Peyer's patch (tissue), 4 donors: ENCODE results near the gene PRX. TPM values are rescaled to one million over a fixed set of nuclear protein-coding genes. Genes with fewer than 3 reads are reported as not detected.

Experiments used
- DNase-seq, 3 donors: peaks; one replicate each; pipeline ENCODE4 v3.0.0-alpha.2; 2017 to 2019
- H3K27ac ChIP-seq, 4 donors: fragments of 200-600 bp; sonication (generic); one replicate each; pipeline ENCODE4 v1.5.1; 2016 to 2019
- H3K27me3 ChIP-seq, 2 donors: fragments of 200-600 bp; sonication (generic); one replicate each; pipeline ENCODE4 v1.5.1; 2019
- H3K36me3 ChIP-seq, 3 donors: fragments of 200-600 bp; sonication (generic); one replicate each; pipeline ENCODE4 v1.5.1; 2016 to 2019
- H3K4me1 ChIP-seq, 4 donors: fragments of 200-600 bp; sonication (generic); one replicate each; pipeline ENCODE4 v1.5.1; 2016 to 2019
- H3K4me3 ChIP-seq, 4 donors: fragments of 200-600 bp; sonication (generic); 1 replicate in 3 of 4; 2 replicates in 1 of 4; pipeline ENCODE4 v1.5.1; 2016 to 2019; ENCODE audit warnings: mild to moderate bottlenecking in 1 of 4
- H3K9me3 ChIP-seq, 4 donors: fragments of 200-600 bp; sonication (generic); one replicate each; pipeline ENCODE4 v1.5.1; 2016 to 2019; ENCODE audit warnings: mild to moderate bottlenecking in 1 of 4
- POLR2A ChIP-seq, 2 donors: fragments of 450-650 bp; IDR thresholded peaks; one replicate each; pipeline ENCODE4 v1.5.1; 2017; ENCODE audit warnings: antibody characterized with exemption in 2 of 2, mild to moderate bottlenecking in 2 of 2, moderate library complexity in 2 of 2
- total RNA-seq, 4 donors: library from RNA; depleted of rRNA; stranded (reverse); fragments of >200 nt; gene quantifications; one replicate each; pipeline ENCODE4 v1.1.0, GENCODE V29; 2016
- TF ChIP-seq, protein P1 (sequence below), 6 experiments: fragments of 450-650 bp in 4 of 6; fragments of 200-600 bp in 2 of 6; sonication (generic) in 1 of 6; IDR thresholded peaks; one replicate each; pipeline ENCODE4 v1.5.1; 2017 to 2019; ENCODE audit warnings: antibody characterized with exemption in 6 of 6, mild to moderate bottlenecking in 3 of 6, moderate library complexity in 1 of 6

Gene PRX
- total RNA-seq, 4 donors from 2014 or later = 1.4 to 7.4 (median 3.0) TPM

DNA sequence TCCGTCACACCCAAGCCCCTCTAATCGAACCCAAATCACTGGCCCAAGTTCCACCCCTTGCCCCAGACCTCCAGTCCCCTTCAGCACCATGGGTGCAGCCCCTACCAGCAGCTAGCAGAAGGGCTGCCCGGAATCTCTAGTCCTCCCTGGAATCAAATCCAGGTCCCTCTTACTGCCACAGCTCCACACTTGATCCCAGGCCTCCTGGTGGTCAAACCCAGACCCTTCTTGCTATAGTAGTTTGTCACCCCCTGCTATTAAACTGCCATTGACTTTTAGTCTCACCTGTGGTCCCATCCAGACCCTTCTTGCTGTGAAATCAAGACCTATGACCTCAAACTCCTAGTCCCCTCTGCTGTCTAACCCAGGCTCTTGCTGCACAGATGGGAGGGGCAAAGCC is 31.9 kb downstream of the PRX start:
- no peak for DNase-seq
- no peaks in the 10 kb centered on the region for H3K4me1 ChIP-seq
- no peaks in the 10 kb centered on the region for H3K9me3 ChIP-seq
- no peaks in the 10 kb centered on the region for H3K27me3 ChIP-seq
- H3K27ac ChIP-seq = no peak overlapping the region
- TF ChIP-seq POLR2A (IDR thresholded peaks at IDR 0.05) = no peak
- TF ChIP-seq, protein P1, sequence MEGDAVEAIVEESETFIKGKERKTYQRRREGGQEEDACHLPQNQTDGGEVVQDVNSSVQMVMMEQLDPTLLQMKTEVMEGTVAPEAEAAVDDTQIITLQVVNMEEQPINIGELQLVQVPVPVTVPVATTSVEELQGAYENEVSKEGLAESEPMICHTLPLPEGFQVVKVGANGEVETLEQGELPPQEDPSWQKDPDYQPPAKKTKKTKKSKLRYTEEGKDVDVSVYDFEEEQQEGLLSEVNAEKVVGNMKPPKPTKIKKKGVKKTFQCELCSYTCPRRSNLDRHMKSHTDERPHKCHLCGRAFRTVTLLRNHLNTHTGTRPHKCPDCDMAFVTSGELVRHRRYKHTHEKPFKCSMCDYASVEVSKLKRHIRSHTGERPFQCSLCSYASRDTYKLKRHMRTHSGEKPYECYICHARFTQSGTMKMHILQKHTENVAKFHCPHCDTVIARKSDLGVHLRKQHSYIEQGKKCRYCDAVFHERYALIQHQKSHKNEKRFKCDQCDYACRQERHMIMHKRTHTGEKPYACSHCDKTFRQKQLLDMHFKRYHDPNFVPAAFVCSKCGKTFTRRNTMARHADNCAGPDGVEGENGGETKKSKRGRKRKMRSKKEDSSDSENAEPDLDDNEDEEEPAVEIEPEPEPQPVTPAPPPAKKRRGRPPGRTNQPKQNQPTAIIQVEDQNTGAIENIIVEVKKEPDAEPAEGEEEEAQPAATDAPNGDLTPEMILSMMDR (IDR thresholded peaks at IDR 0.05) = no peak
- peaks cover 0 to 27% (median 0%) of the 10 kb centered on the region in 3 donors for H3K36me3 ChIP-seq
- no peak overlapping the region for H3K4me3 ChIP-seq

DNA sequence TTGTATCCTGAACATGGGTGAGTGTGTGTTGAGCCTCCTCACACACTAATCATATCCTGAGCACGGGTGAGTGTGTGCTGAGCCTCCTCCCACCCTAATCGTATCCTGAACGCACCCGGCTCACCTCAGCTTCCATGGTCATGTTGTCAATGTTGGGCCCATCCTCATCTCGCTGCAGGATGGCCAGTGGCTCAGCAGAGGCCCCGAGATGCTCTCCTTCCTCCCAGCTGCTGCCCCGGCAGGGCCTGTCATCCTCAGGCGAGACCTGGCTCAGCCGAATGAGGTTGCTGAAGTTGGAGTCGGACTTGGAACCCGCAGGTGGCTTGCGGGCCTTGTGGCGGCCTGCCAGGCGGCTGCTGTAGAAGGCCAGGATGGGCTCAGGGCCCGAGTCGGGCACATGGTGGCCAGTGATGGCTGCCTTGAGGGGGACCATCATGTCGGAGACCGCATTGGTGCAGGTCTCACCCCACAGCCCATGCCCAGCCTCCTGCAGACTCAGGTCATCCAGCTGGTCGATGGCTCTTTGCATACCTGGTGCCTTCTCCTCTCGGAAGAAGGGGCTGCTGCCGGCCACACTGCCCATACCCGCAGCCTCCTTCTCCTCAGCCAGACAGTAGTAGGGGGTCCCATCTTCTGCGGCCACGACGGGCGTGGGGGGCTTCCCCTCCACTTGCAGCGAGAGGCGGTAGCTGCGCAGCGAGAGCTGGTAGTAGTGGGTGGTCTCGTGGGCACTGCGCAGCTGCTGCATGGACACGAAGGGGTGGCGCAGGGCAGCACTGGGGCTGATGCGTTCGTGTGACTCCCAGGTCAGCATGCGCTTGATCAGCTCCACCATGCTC is 32.8 kb downstream of the PRX start:
- no peak for DNase-seq
- H3K27me3 ChIP-seq = no peaks in the 10 kb centered on the region
- H3K4me3 ChIP-seq = no peak overlapping the region
- H3K4me1 ChIP-seq = no peaks in the 10 kb centered on the region
- TF ChIP-seq, protein P1 (IDR thresholded peaks at IDR 0.05) = no peak
- no peak for TF ChIP-seq POLR2A (IDR thresholded peaks at IDR 0.05)
- H3K9me3 ChIP-seq = no peaks in the 10 kb centered on the region
- H3K36me3 ChIP-seq = peaks cover 0 to 32% (median 0%) of the 10 kb centered on the region in 3 donors
- no peak overlapping the region for H3K27ac ChIP-seq

DNA sequence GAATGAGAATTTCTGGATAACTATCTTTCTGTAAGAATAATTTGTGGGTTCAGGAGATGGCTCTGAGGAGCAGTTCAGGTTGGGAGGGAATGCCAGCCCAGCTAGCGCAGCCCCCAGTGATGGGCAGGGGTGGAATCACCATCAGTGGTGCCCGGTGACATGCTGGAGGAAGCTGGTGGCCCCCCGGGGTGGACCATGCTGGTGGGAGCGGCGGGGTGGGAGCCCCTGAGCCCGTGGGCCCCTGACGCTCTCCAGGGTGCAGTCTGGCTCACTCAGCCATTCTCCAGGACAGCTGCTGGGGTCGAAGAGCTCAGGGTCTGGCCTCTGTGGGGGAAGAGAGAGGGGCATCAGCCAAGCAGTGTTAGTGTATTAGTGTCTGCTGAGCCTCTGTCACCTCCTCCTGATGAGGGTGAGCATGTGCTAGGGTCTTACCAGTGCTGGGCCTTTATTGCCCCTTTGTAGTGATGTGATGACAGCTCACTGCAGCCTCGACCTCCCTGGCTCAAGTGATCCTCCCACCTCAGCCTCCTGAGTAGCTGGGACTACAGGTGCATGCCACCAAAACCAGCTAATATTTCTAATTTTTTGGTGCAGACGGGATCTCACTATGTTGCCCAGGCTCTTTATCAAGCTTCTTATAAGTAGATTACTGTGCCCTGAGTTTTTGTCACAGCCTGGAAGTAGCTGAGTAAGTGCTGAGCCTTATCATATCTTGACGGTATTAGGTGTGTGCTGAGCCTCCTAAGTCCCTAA is 33.6 kb downstream of the PRX start:
- Histone ChIP-seq H3K9me3 (no peaks in the 10 kb centered on the region), H3K4me3 (no peak overlapping the region), H3K27me3 (no peaks in the 10 kb centered on the region), H3K36me3 (peaks cover 0 to 39% (median 0%) of the 10 kb centered on the region in 3 donors), H3K27ac (no peak overlapping the region), H3K4me1 (no peaks in the 10 kb centered on the region)
- TF ChIP-seq, protein P1 (IDR thresholded peaks at IDR 0.05) = no peak
- no peak for TF ChIP-seq POLR2A (IDR thresholded peaks at IDR 0.05)
- DNase-seq = no peak

DNA sequence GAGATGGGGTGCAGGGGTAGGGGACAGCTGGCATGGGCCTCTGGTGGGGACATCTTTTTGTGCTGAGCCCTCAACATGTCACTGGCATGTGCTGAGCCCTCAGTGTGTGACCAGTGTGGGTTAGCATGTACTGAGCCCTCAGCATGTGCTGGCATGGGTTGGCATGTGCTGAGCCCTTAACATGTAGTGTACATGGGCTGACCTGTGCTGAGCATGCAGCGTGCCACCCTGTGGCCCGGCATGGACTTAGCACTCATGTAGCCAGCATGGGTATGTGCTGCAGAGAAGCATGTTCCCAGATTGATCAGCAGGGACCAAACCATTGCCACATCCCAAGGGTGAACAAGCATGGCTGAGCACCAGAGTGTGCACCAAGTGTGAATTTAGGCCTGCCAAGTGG is 34.7 kb downstream of the PRX start:
- peaks cover 0 to 48% (median 0%) of the 10 kb centered on the region in 3 donors for H3K36me3 ChIP-seq
- H3K27ac ChIP-seq = no peak overlapping the region
- TF ChIP-seq, protein P1 (IDR thresholded peaks at IDR 0.05) = no peak
- TF ChIP-seq POLR2A (IDR thresholded peaks at IDR 0.05) = no peak
- no peaks in the 10 kb centered on the region for H3K9me3 ChIP-seq
- H3K4me3 ChIP-seq = no peak overlapping the region
- no peaks in the 10 kb centered on the region for H3K4me1 ChIP-seq
- DNase-seq = no peak
- no peaks in the 10 kb centered on the region for H3K27me3 ChIP-seq

DNA sequence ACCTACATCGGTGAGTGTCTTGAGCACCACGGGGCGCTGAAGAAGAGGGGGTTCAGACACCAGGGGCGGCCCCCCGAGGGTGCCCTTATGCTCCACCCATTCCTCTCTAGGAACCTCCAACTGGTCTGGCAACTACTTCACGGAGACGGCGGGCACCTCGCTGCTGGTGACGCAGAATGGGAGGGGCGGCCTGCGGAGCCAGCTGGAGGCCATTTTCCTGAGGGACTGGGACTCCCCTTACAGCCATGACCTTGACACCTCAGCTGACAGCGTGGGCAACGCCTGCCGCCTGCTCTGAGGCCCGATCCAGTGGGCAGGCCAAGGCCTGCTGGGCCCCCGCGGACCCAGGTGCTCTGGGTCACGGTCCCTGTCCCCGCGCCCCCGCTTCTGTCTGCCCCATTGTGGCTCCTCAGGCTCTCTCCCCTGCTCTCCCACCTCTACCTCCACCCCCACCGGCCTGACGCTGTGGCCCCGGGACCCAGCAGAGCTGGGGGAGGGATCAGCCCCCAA is 35.2 kb downstream of the PRX start:
- Histone ChIP-seq H3K27me3 (no peaks in the 10 kb centered on the region), H3K4me3 (no peak overlapping the region), H3K9me3 (no peaks in the 10 kb centered on the region), H3K36me3 (peaks cover 0 to 51% (median 0%) of the 10 kb centered on the region in 3 donors), H3K27ac (no peak overlapping the region), H3K4me1 (no peaks in the 10 kb centered on the region)
- DNase-seq = no peak
- TF ChIP-seq, protein P1 (IDR thresholded peaks at IDR 0.05) = no peak
- TF ChIP-seq POLR2A (IDR thresholded peaks at IDR 0.05) = no peak
